Activated naive CD4-positive, alpha-beta T cell treated with Interleukin-2 at 50 U/mL for 16 hours (primary cell): Measurements from ENCODE around the gene METTL26.

Source experiments
- DNase-seq: peaks from one replicate; pipeline ENCODE4 v3.0.0-alpha.2; 2020

METTL26 gene

GRCh38 chr16:636206-637080, at the start of gene METTL26:
TSS of gene METTL26 (minus strand) at chr16:636305. CDS start at chr16:636290, 15 bp downstream.
- DNase-seq: peak; percentile 93

- no peak for DNase-seq
Measured at GRCh38 chr16:684961-685696, 49.0 kb upstream of the METTL26 start.

- peak; percentile 99 for DNase-seq
Measured at GRCh38 chr16:684071-684794, 48.1 kb upstream of the METTL26 start, which contains the start of gene JMJD8. TSS of gene JMJD8 (minus strand) at chr16:684334. CDS start at chr16:684319, 15 bp downstream.

GRCh38 chr16:683396-684070, 47.4 kb upstream of the METTL26 start:
- DNase-seq: no peak

GRCh38 chr16:682493-683395, 46.6 kb upstream of the METTL26 start:
- DNase-seq: no peak

- no peak for DNase-seq
Measured at GRCh38 chr16:681746-682427, 45.8 kb upstream of the METTL26 start.

- DNase-seq: no peak
Measured at GRCh38 chr16:680967-681745, 45.1 kb upstream of the METTL26 start.

GRCh38 chr16:680625-680945, 44.5 kb upstream of the METTL26 start:
- no peak for DNase-seq

GRCh38 chr16:679814-680624, 43.9 kb upstream of the METTL26 start, which contains the start of gene STUB1:
TSS of gene STUB1 (plus strand) at chr16:680410. CDS start at chr16:680526, 116 bp downstream.
- peak; percentile 88 for DNase-seq

- DNase-seq: peak; percentile 53
Measured at GRCh38 chr16:678858-679813, 43.0 kb upstream of the METTL26 start.

- DNase-seq: no peak
Measured at GRCh38 chr16:678209-678857, 42.2 kb upstream of the METTL26 start.

- no peak for DNase-seq
Measured at GRCh38 chr16:677316-678190, 41.4 kb upstream of the METTL26 start.

GRCh38 chr16:676913-677312, 40.8 kb upstream of the METTL26 start:
- DNase-seq: peak; percentile 28

- no peak for DNase-seq
Measured at GRCh38 chr16:676565-676902, 40.4 kb upstream of the METTL26 start.

- DNase-seq: no peak
Measured at GRCh38 chr16:675884-676564, 39.9 kb upstream of the METTL26 start.
